NCI-H187 treated with DMSO at 0.1 percent for 48 hours (cell line): ENCODE data around the gene PLEKHG4B.
"Not testable (repeated sequence)": the region's sequence is repeated elsewhere in the genome, so short reads cannot be mapped to it uniquely, and the experiment has no call there.

Source experiments
- DNase-seq: peaks from one replicate; lab custom pipeline; 2025; lab: John Stamatoyannopoulos, UW

Gene PLEKHG4B

GRCh38 chr5:187617-188451 is 95.9 kb downstream of the PLEKHG4B start:
- no peak for DNase-seq

- DNase-seq = no peak
Observed at GRCh38 chr5:188488-189481, 96.8 kb downstream of the PLEKHG4B start.

GRCh38 chr5:189486-189885 is 97.5 kb downstream of the PLEKHG4B start:
- DNase-seq = no peak

- no peak for DNase-seq
Observed at GRCh38 chr5:189976-190365, 98.0 kb downstream of the PLEKHG4B start.

- DNase-seq = no peak
Observed at GRCh38 chr5:190366-191035, 98.5 kb downstream of the PLEKHG4B start.

- no peak for DNase-seq
Observed at GRCh38 chr5:191036-191948, 99.3 kb downstream of the PLEKHG4B start, which contains the start of gene LRRC14B. LRRC14B (plus strand) TSS chr5:191495; CDS start chr5:191539, 44 bp downstream.

- DNase-seq = no peak
Observed at GRCh38 chr5:191949-192690, 100.2 kb downstream of the PLEKHG4B start.

- DNase-seq = no peak
Observed at GRCh38 chr5:192691-192969, 100.7 kb downstream of the PLEKHG4B start.

GRCh38 chr5:192970-193831 is 101.2 kb downstream of the PLEKHG4B start:
- DNase-seq = no peak

GRCh38 chr5:194102-194501 is 102.1 kb downstream of the PLEKHG4B start:
- no peak for DNase-seq

GRCh38 chr5:194603-195209 is 102.7 kb downstream of the PLEKHG4B start:
- DNase-seq = no peak

- no peak for DNase-seq
Observed at GRCh38 chr5:195401-196160, 103.6 kb downstream of the PLEKHG4B start.

GRCh38 chr5:196350-196749 is 104.4 kb downstream of the PLEKHG4B start:
- no peak for DNase-seq

- not testable (repeated sequence) for DNase-seq
Observed at GRCh38 chr5:197031-197430, 105.1 kb downstream of the PLEKHG4B start.

- DNase-seq = no peak
Observed at GRCh38 chr5:197892-198489, 106.0 kb downstream of the PLEKHG4B start.

- DNase-seq = no peak
Observed at GRCh38 chr5:198516-199196, 106.7 kb downstream of the PLEKHG4B start.

- DNase-seq = no peak
Observed at GRCh38 chr5:199197-199949, 107.4 kb downstream of the PLEKHG4B start.
